IPS-NIHi11 (cell line): Measurements from ENCODE around the gene TARS1.
"Not testable (repeated sequence)": the region's sequence is repeated elsewhere in the genome, so short reads cannot be mapped to it uniquely, and the experiment has no call there.

Source experiments
- DNase-seq: peaks from one replicate; pipeline ENCODE4 v3.0.0; 2012; ENCODE audit warnings: mixed read lengths, low spot score

Gene TARS1

GRCh38 chr5:33488558-33489355 lies 48.0 kb downstream of the TARS1 start:
- DNase-seq = no peak

GRCh38 chr5:33489481-33490067 lies 48.8 kb downstream of the TARS1 start:
- no peak for DNase-seq

DNA sequence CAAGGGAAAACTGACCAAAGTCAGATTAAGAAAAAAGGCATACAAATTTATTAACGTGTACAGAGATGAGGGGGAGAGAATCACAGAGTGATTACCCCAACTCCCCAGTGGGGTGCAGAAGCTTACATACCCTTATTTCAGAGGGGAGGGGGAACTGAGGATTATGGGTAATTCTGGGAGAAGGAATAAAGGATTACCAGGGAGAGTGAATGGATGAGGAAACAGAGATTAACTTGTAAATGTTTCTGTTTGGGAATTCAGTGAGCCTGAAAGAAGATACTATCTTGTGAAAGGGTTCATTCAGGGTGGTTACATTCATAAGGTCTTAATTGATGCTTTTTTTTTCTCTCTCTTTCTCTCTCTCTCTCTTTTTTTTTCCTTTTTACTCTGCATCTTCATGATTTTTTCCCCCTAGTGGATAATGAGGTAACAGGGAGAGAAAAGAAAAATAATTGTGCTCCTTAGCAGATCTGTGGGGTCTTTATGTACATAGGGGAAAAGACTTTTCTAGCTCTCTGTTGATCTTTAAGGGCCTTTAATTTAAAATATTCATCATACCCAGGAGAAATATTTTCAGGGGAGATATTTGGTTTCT lies 49.4 kb downstream of the TARS1 start:
- DNase-seq = no peak

DNA sequence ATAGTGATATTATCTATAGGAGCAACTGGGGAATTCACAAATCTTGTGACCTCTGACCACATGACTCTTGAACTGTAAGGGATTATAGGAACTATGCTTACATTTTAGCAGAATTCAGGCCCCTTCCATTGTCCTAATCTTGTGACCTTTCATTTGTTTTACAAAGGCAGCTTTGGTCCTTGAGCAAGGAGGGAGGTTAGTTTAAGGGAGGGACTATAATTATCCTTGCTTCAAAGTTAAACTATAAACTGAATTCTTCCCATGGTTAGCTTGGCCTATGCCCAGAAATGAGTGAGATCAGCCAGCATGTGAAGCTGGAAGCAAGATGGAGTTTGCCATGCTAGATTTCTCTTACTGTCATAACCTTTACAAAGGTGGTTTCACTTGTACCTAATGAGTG lies 51.2 kb downstream of the TARS1 start:
- DNase-seq = no peak

GRCh38 chr5:33494466-33494865 lies 53.7 kb downstream of the TARS1 start:
- no peak for DNase-seq

DNA sequence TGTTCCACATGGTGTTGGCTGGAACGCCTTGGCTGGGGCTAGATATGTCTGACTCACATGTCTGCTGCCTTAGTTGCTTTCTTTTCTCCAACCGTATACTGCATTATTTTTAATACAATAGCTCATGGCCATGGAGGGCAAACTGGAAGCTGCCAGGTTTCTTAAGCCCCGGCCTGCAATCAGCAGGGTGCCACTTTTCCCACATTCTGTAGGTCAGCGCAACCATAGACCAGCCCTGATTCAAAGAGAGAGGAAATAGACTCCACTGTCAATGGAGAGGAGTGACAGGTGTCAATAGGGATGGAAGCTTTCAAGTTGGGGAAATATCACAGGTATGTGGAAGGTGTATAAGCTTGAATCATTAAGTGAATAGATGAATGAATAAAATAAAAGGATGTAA lies 60.5 kb downstream of the TARS1 start:
- DNase-seq = no peak

- peak; percentile 25 for DNase-seq
These were observed 61.1 kb downstream of the TARS1 start for GRCh38 chr5:33501899-33502298.

DNA sequence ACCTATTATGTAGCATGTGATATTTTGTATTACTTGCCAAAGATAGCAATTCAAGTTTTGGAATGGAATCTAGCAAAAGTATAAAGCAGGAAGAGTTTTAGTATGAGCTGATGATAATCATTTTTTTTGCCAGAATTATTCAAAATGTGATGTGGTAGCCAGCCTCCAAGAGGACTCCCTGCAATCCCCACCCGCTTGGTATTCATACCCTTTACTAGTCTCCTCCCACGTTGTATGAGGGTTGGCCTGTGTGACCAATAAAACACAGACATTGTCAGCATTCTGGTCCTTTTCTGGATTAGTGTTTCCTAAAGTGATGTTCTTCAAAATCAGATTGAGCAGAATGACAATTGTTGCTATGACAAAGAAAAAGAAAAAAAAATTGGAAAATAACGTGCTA lies 63.8 kb downstream of the TARS1 start:
- no peak for DNase-seq

- no peak for DNase-seq
These were observed 66.7 kb downstream of the TARS1 start for GRCh38 chr5:33507426-33507825.

GRCh38 chr5:33509036-33509435 lies 68.3 kb downstream of the TARS1 start:
- DNase-seq = no peak

DNA sequence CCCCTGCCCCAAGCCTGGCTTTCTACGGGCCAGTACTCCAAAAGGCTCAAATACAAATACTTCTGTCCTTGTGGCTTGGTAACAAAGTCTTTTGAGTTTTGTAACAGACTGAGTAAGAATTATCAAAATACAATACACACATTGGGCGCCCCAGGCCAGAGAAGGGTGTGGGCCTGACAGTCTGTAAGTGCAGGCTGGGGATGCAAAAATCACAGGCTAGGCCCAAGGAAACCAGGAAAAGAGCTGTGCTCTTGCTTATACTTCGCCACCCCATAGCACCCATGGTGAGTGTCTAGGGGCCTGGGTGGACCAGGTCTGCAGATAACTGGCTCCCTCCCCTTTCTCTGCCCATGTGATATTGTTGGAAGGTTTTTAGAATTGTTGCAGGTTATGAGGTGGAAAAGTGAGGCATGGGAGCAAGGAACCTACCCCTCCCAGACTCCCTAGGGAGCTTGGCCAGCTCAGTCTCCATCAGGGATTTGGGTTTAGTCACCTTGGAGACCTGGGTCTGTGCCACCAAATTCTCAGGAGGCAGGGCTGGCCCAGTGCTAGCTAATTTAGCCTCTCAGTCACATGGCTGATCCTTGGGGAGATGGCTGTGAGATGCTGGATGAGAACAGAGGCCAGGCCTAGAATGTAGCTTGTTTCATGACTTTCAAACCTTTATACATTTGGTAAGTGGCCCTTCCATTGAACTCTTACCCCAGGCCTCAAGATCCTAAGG lies 72.9 kb downstream of the TARS1 start:
- no peak for DNase-seq

GRCh38 chr5:33515366-33515765 lies 74.6 kb downstream of the TARS1 start:
- DNase-seq = not testable (repeated sequence)

DNA sequence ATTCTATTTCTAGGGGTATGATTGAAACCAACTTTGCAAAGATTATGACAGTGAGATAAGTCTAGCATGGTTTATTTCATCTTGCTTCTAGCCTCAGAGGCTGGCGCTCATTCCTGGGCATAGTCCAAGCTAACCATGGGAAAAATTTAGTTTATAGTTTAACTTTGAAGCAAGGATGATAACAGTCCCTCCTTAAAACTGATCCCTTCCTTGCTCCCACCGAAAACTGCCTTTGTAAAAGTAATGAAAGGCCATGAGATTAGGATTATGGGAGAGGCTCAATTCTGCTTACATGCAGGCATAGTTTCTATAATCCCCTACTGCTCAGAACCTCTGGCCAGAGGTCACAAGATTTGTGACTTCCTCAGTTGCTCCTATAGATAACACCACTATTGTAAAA lies 75.7 kb downstream of the TARS1 start:
- DNase-seq = no peak
